GM12874 (cell line): Measurements from ENCODE around the gene GRB10.

Experiments
- TF ChIP-seq, protein P1 (sequence below): IDR thresholded peaks from 2 replicates; pipeline ENCODE4 v1.5.1; 2011; ENCODE audit warnings: low read depth, mild to moderate bottlenecking, control low read depth, low read length, moderate library complexity; ENCODE audit not compliant: insufficient read depth

GRB10 gene

DNA sequence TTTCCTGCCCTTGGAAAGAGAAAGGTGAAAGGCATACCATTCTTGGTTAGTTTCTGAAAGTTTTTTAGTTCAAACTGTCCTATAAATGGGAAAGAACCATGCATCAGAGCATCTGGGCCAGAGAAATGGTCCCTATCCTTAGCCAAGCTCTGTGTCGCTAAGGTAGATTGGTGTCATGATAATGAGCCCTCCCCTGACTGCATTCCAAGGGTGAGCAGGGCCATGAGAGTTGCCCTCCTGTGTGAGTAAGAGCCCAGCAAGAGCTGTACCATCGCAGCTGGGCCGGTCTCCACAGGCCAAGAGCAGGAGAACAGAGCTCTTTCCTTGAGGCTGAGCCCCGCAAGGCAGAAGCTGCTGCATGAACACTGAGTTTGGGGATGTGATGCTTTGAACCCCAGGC, 30.3 kb downstream of the GRB10 start:
- TF ChIP-seq, protein P1, sequence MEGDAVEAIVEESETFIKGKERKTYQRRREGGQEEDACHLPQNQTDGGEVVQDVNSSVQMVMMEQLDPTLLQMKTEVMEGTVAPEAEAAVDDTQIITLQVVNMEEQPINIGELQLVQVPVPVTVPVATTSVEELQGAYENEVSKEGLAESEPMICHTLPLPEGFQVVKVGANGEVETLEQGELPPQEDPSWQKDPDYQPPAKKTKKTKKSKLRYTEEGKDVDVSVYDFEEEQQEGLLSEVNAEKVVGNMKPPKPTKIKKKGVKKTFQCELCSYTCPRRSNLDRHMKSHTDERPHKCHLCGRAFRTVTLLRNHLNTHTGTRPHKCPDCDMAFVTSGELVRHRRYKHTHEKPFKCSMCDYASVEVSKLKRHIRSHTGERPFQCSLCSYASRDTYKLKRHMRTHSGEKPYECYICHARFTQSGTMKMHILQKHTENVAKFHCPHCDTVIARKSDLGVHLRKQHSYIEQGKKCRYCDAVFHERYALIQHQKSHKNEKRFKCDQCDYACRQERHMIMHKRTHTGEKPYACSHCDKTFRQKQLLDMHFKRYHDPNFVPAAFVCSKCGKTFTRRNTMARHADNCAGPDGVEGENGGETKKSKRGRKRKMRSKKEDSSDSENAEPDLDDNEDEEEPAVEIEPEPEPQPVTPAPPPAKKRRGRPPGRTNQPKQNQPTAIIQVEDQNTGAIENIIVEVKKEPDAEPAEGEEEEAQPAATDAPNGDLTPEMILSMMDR: no peak

DNA sequence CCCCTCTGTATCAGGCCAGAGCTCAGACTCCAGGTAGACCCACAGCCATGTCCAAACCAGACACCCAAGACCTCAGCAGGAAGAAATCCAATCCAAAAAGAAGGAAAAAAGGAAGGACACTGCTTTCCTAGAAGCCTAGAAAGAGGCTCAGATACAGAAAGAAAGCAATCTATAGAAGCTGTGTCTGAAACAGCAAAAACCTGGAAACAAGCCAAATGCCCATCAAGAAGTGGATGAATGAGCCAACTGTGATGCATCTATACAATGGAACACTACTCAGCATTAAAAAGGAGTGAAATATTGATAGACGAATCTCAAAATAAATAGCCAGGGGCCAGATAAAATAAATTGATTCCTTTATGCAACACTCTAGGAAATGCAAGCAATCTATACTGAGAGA, 31.6 kb downstream of the GRB10 start:
- TF ChIP-seq, protein P1: no peak

DNA sequence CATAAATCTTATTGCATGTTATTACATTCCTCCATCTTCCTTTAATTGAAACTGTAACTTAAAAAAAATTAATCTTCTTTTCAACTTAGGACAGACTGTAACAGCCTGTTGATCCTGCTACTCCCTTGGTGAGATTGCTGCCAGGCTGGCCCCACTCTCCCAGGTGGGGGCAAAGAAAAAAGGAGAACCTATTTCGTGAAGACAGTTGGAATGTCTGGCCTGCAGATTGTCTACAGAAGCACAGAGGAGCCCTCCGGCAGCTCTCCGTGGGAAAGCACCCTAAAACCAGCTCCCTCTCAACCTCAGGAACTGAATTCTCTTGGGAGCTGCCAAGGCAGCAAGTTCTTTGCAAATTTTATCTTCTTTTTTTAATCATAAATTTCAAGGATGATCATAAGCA, 32.8 kb downstream of the GRB10 start:
- TF ChIP-seq, protein P1: no peak

DNA sequence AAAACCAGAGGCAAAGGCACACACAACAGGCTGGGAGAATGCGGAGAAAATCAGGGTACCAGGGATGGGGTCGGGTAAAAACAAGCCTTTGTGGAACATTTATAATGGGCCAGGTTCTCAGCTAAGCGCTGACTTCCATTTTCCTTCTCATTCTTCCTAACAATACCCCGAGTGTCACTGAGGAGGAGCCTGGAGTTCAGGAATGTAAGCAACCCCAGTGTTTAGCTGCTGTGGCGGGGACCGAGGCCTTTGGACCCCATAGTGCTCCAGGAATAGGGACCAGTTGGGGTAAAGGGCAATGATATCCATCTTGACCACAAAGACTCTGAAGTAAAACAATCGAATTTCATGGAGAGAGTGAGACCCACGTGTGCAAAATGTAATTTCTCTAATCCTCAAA, 34.2 kb downstream of the GRB10 start:
- TF ChIP-seq, protein P1: no peak

DNA sequence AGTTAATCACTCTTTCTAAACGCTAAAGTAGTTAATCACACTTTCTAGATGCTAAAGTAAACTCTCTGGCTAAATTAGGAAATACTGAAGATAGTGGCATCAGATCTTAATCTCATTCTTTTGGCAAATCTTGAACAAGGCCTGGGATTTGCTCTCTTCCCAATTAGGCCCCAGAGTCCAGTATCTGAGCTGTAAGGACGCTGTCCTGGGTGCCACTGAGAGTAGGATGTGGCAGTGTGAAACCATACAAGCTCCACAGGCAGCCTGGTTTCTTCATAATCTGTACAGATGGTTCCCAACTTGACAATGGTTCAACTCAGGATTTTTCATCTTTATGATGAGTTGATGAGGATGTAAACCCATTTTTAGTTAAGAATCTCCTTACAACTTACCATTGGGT, 36.9 kb downstream of the GRB10 start:
- TF ChIP-seq, protein P1: no peak

DNA sequence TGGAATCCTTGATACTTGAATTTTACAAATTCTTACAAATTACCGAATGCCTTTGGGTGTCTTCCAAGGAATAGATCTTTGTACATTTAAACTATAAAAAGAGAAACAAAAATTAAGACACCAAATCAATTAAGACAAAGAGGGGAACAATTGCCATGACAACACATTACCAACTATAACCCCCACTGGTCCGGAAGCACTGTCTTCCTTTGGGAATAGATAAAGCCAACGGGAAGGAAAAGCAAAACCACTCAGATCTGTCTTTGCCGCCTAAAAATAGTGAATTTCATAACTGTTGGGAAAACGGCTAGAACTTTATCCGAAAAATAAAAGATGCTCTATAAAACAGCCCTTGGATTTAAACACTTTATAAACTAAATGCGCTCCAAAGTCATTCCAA, 37.4 kb downstream of the GRB10 start:
- TF ChIP-seq, protein P1: no peak

DNA sequence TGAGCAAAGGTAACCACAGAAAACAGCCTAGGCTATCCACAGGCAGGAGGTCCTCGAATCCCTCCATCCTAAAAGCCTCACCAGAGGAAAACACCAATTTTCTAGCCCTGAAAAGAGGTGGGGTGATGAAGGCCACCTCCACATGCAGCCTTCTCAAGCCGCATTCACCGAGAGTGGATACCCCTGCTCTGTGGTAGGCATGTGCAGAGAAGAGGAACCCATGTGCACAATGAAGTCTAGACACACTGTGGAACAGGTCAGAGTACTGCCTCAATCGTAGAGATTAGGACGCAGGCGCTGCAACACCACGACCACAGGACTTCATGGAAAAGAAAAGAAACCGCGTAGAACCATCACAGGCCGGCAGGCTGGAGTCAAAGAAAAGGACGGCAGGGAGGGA, 38.8 kb downstream of the GRB10 start:
- TF ChIP-seq, protein P1: no peak

DNA sequence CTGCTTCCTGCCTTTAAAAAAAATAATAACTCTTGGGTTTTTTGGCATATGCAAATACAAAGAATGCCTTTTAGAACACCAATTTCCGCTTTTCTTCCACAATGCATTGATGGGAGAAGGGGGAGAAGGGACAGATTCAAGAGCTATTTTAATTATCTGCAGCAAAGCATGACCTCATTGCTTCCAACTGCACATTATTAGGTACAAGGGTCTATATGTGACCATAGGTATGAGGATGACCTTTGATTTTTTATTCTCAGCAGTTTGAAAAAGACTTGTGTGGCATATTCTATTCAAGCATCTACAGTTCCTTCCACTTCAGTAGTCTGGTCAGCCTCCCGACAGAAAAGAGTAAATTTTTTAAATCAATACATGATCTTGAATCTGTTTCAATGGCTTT, 39.7 kb downstream of the GRB10 start:
- TF ChIP-seq, protein P1: no peak
